Erythroblast (primary cell): Measurements from ENCODE around the gene LIME1.

ENCODE experiments used
- GATA1 ChIP-seq: IDR thresholded peaks from 2 replicates; pipeline ENCODE4 v1.6.1; 2011; ENCODE audit warnings: low read depth, mild to moderate bottlenecking, control low read depth, low read length, moderate library complexity
- POLR2A ChIP-seq: IDR thresholded peaks from 2 replicates; pipeline ENCODE4 v1.6.1; 2011; ENCODE audit warnings: mild to moderate bottlenecking, low read length

DNA sequence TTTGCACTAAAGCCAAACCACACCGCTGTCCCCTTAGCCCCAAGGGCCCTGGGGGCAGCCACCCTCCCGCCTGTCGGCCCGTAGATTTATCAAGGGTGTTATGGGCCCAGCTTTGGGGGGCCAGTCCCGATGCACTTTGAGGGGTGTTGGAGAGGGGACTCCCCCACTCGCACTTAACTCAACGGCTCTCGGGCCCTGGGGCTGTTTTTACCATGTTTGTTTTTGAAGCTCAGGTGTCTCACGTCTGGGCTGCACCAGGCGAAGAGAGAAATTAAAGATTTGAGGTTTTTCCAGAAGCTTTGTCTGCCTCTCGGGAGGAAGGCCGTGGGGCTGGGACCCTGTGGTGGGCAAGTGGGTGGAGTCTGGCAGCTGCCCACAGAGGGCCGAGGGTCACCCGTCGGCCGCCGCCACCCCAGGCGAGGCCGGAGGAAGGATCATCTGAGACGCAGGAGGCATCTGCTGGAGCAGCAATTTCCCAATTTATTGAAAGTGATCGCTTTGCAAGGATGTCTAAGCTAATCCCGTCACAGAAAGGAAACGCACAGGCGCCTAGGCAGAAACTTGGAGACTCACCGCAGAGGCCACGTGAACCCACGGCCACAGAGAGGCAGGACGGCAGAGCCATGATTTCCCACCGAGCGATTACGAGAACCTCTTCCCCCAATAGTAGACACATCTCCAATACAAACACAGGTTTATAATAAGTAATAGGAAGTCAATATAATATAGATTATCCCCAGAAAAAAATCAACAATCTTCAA is 6.9 kb downstream of the LIME1 start:
- TF ChIP-seq POLR2A = no peak
- TF ChIP-seq GATA1 = no peak
